ENCODE results near the gene TOM1. TPM values are rescaled to one million over a fixed set of nuclear protein-coding genes. Genes with fewer than 3 reads are reported as not detected.
"Not testable (repeated sequence)": the region's sequence is repeated elsewhere in the genome, so short reads cannot be mapped to it uniquely, and the experiment has no call there.

The TOM1 gene
- total RNA-seq, 1 donor from 2014 or later = 19.0 TPM

DNA sequence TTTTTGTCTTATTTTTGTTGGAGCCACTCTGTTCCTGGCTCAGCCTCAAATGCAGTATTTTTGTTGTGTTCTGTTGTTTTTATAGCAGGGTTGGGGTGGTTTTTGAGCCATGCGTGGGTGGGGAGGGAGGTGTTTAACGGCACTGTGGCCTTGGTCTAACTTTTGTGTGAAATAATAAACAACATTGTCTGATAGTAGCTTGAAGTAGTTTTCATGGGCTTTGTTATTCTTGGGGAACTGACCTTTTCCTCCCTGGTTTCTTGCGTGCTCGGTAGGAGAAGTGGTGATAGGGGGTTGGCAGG, 94.3 kb downstream of the TOM1 start:
- no peak for DNase-seq (ENCODE audit: low spot score)
- Mint-ChIP-seq H3K9me3 (no peaks in the 10 kb centered on the region), H3K27ac (no peak overlapping the region), H3K36me3 (ENCODE audit: low read depth) (no peaks in the 10 kb centered on the region), H3K4me3 (no peak overlapping the region), H3K4me1 (ENCODE audit: low read depth) (peaks cover 4% of the 10 kb centered on the region), H3K27me3 (ENCODE audit: insufficient read depth) (no peaks in the 10 kb centered on the region)
- intact Hi-C loops (cut with micrococcal nuclease) = no loop called here

DNA sequence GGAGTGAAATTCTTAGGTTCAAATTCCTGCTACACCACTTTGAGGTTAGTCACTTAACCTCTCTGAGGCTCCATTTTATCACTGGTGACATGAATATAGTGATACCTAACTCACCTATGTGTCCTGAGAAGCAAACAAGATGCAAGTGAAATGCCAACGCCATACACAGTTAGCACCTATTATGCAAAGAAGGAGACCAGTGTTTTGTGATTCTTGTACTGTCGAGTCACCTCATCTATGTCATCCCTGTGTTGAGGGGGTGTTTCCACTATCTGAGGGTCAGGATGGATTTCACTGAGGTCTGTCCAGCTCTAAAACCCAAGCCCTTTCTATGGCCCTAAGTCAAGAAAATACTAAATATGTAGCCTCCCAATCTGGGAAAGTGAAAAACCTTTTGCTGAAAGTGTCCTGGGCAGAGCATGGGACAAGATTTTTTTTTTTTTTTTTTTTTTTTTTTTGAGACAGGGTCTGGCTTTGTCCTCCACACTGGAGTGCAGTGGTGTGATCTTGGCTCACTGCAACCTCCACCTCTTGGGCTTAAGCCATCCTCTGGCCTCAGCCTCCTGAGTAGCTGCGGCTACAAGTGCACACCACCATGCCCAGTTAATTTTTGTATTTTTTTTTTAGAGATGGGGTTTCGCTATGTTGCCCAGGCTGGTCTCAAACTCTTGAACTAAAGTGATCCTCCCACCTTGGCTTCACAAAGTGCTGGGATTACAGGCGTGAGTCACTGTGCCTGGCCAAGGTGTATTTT, 95.3 kb downstream of the TOM1 start:
- Mint-ChIP-seq H3K4me3 (no peak overlapping the region), H3K36me3 (ENCODE audit: low read depth) (peaks cover 5% of the 10 kb centered on the region), H3K9me3 (no peaks in the 10 kb centered on the region), H3K4me1 (ENCODE audit: low read depth) (peaks cover 8% of the 10 kb centered on the region), H3K27me3 (ENCODE audit: insufficient read depth) (no peaks in the 10 kb centered on the region), H3K27ac (no peak overlapping the region)
- DNase-seq (ENCODE audit: low spot score) = no peak
- intact Hi-C loops (cut with micrococcal nuclease) = no loop called here

DNA sequence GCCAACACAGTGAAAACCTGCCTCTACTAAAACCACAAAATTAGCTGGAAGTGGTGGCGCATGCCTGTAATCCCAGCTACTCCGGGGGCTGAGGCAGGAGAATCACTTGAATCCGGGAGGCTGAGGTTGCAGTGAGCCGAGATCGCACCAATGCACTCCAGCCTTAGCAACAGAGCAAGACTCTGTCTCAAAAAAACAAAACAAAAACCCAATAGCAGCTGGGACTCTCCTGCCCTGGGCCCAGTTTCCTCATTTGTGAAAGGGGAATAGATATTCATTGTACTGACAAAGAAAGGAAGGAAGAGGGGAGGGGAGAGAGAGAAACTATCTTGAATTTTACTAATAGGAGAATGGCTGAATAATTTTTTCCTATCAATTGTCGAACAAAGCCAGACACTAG, 96.9 kb downstream of the TOM1 start:
- H3K27me3 Mint-ChIP-seq (ENCODE audit: insufficient read depth); H3K4me3 Mint-ChIP-seq; H3K9me3 Mint-ChIP-seq; H3K27ac Mint-ChIP-seq; intact Hi-C loops (cut with micrococcal nuclease); DNase-seq (ENCODE audit: low spot score): not testable (repeated sequence)
- peaks cover 17% of the 10 kb centered on the region for H3K4me1 Mint-ChIP-seq (ENCODE audit: low read depth)
- peaks cover 16% of the 10 kb centered on the region for H3K36me3 Mint-ChIP-seq (ENCODE audit: low read depth)

DNA sequence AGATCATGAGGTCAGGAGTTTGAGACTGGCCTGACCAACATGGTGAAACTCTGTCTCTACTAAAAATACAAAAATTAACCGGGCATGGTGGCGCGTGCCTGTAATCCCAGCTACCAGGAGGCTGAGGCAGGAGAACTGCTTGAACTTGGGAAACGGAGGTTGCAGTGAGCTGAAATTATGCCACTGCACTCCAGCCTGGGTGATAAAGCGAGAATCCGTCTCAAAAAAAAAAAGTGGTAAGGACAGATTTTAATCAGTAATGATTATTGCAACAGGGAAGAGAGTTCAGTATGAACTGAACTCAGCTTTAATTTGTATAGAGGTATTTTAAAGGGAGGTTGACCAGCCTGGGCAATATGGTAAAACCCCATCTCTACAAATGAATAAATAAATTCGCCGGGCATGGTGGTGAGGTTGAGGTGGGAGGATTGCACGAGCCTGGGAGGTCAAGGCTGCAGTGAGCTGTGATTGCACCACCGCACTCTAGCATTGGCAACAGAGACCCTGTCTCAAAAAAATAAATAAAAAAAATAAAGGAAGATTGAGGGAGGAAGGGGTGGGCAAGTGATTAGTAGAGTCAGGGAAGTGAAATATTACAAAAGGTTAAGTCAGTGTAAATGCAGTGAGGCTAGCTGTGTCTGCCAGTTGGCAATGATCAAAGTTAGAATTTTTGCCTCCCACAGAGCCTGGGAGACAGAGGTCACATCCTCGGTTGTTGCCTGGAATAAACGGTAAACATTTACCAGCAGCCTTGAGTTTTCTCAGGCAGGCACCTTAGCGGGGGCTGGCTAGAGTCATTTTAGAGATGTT, 97.6 kb downstream of the TOM1 start:
- no peak for DNase-seq (ENCODE audit: low spot score)
- intact Hi-C loops (cut with micrococcal nuclease) = no loop called here
- H3K9me3 Mint-ChIP-seq = no peaks in the 10 kb centered on the region
- H3K36me3 Mint-ChIP-seq (ENCODE audit: low read depth) = peaks cover 16% of the 10 kb centered on the region
- peak overlapping the region; percentile 55 for H3K4me3 Mint-ChIP-seq
- no peaks in the 10 kb centered on the region for H3K27me3 Mint-ChIP-seq (ENCODE audit: insufficient read depth)
- peaks cover 19% of the 10 kb centered on the region for H3K4me1 Mint-ChIP-seq (ENCODE audit: low read depth)
- H3K27ac Mint-ChIP-seq = no peak overlapping the region

Other genes starting within 250 kb of the TOM1 start
- not detected in 2 replicates for gene ISX, start 233.7 kb upstream of the TOM1 start, total RNA-seq
- gene HMGXB4, start 42.4 kb upstream of the TOM1 start, total RNA-seq = 45.7 and 47.9 TPM in 2 replicates
- gene HMOX1, start 81.2 kb downstream of the TOM1 start, total RNA-seq = 1.6 and 2.0 TPM in 2 replicates
- 297 and 307 TPM in 2 replicates for gene MCM5, start 100.2 kb downstream of the TOM1 start, total RNA-seq
- not detected in 2 replicates for gene RASD2, start 240.9 kb downstream of the TOM1 start, total RNA-seq

All from activated T-helper 1 cell treated with anti-CD3 and anti-CD28 coated beads, Interleukin-12 subunit alpha, Interleukin-12 subunit beta, Interleukin-2, Interleukin-4 antibody, amounts not matched to agents 30 ng/mL and 10 ng/mL and 1 ng/mL, durations not matched to agents 14 hours and 24 hours and 36 hours (primary cell).